GM12872 (cell line): ENCODE results near the gene USP16.

Experiments used
- TF ChIP-seq, protein P1 (sequence below): IDR thresholded peaks from 3 replicates; pipeline ENCODE4 v1.5.1; 2011; ENCODE audit warnings: low read depth, mild to moderate bottlenecking, low read length, moderate library complexity; ENCODE audit not compliant: insufficient read depth

Gene USP16

DNA sequence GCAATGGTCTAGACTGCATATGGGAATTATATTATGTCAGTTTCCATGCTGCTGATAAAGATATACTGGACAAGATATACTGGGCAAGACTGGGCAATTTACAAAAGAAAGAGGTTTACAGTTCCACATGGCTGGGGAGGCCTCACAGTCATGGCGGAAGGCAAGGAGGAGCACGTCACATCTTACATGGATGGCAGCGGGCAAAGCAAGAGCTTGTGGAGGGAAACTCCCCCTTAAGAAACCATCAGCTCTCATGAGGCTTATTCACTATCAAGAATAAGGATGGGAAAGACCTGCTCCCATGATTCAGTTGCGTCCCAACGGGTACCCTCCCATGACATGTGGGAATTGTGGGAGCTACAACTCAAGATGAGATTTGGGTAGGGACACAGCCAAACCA, 27.8 kb downstream of the USP16 start:
- TF ChIP-seq, protein P1, sequence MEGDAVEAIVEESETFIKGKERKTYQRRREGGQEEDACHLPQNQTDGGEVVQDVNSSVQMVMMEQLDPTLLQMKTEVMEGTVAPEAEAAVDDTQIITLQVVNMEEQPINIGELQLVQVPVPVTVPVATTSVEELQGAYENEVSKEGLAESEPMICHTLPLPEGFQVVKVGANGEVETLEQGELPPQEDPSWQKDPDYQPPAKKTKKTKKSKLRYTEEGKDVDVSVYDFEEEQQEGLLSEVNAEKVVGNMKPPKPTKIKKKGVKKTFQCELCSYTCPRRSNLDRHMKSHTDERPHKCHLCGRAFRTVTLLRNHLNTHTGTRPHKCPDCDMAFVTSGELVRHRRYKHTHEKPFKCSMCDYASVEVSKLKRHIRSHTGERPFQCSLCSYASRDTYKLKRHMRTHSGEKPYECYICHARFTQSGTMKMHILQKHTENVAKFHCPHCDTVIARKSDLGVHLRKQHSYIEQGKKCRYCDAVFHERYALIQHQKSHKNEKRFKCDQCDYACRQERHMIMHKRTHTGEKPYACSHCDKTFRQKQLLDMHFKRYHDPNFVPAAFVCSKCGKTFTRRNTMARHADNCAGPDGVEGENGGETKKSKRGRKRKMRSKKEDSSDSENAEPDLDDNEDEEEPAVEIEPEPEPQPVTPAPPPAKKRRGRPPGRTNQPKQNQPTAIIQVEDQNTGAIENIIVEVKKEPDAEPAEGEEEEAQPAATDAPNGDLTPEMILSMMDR: no peak

DNA sequence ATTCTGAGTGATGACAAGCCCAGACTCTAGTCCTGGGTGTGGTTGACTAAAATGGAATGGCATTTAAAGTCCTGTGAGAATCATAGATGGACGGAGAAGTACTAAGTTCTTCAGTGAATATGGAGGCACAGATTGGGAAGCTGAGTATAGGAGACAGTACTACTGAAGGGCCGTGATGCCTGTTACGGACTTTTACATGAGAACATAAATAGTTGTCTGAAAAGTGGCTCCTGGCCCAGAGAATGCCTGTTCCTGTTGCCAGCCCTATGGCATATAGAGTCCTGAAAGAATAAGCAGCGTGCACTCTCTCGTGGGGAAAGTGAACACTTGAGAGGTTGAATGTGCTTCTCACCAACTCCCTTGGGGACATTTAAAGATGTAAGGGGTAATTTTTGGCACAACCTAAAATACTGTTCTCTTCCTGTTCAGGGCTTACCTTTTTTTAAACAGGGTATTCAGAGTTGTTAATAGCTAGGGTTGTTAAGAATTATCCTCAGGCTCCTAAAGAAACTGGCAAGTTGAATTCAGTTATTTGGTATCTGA, 28.6 kb downstream of the USP16 start:
- TF ChIP-seq, protein P1: no peak

DNA sequence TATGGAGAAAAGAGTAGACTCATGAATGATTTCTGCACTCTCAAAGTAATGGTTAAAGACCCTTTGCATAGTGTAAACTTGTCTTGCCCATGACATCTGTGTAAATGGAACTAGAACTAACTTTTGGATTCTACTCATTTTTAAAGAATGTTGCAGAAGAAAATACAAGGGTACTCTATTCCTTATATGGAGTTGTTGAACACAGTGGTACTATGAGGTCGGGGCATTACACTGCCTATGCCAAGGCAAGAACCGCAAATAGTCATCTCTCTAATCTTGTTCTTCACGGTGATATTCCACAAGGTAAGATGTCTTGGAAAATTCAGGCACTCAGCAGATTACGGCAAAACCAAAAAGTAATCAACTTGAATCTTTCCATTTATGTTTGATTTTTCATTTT, 29.2 kb downstream of the USP16 start:
- TF ChIP-seq, protein P1: no peak

DNA sequence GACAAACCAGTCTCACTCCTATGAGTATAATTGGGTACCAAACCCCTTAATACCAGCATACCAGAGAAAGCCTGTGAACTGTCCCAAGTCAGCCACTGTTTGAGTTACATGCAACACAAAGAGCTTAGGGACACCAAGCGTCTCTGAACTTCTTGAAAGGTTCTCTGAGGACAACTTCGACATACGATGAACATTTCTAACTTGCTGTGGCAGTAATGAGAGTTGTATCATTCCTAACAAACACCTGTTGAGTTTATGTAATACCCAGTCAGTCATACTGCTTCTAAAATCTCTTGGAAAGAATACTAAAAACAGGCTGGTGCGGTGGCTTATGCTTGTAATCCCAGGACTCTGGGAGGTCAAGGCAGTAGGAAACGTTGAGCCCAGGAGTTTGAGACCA, 30.6 kb downstream of the USP16 start:
- TF ChIP-seq, protein P1: no peak

DNA sequence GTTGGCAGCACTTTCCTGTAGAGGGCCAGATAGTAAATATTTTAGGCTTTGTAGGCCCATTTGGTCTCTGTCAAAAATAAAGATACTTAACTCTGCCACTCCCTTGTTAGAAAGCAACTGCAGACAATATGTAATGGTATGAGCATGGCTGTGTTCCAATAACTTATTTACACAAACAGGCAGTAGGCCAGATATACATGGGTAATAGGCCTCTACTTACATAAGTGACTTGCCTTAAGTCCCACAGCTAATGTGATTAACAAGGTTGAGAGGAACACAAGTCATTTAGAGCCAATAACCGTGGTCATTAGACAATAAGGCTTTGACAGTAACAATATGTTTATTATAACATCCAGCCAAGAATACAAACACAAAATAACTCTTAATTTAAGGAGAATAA, 31.5 kb downstream of the USP16 start:
- TF ChIP-seq, protein P1: no peak

DNA sequence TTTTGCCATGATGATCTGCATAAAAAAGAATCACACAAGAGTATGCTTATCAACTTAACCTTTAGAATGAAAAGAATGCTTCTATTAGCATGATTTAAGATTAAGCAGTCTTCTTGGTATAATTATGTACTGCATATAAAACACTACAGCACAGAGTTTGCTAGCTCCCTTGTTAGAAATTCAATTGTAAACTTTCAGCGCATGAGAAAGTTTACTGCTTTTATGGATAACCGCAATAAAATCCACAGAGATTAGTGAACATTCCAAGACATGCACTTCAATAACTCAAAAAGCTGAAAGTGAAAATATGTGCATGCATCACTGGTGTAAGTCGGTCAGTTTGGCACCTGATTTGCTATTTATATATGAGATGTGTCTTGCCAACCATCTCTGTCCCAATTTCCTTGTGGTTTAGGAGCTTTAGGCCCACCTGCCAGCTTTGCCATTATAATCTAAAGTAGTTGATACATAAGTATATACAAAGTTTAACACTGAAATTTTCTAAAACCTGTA, 32.1 kb downstream of the USP16 start:
- TF ChIP-seq, protein P1: no peak

DNA sequence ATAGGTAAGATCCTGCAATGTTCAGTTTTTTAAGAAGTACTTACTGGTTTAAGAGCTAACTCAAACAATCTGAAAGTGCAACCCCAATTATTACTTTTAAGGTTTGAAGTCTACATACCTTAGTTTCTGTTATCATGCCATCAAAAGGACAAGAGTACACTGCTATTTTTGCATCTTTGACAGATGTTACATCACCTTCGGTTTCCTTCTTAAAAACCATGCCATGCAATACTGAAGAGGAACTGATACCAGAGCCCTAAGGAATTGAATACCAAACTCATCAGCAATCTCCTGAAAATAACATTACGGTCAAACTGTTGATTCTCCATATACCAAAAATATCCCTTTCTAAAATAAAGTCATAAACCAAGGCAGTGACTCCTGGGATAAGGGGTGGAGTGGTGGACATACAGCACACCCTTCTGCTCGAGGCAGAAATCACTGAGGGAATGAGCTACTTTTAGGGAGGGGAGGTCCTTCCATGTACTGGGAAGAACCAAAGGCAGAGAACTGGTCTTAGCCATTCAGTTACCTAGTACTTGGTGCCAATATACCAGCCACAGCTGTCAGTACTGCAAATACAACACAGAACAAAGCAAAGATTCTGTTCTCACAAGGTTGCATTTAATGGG, 40.5 kb downstream of the USP16 start:
- TF ChIP-seq, protein P1: no peak
